Naive B cell (primary cell): Measurements from ENCODE around the gene PARS2. TPM values are rescaled to one million over a fixed set of nuclear protein-coding genes. Genes with fewer than 3 reads are reported as not detected.

Experiments
- ATAC-seq, 2 donors: fragments of 150-1000 bp; cut with Tn5 transposase; 2 replicates each; pipeline ENCODE4 v1.10.0; 2021; ENCODE audit warnings: low read depth in 2 of 2, mild to moderate bottlenecking in 2 of 2, moderate library complexity in 2 of 2
- DNase-seq: peaks from one replicate; pipeline ENCODE4 v3.0.0; 2022
- H3K27ac Mint-ChIP-seq, 6 donors: one replicate each; pipeline ENCODE4 v1.8.0; 2020 to 2022; ENCODE audit warnings: mild to moderate bottlenecking in 6 of 6, mixed read lengths in 6 of 6, moderate library complexity in 5 of 6, inconsistent platforms in 2 of 6
- H3K27me3 Mint-ChIP-seq, 3 donors: one replicate each; pipeline ENCODE4 v1.8.0; 2021 to 2022; ENCODE audit warnings: mixed read lengths in 3 of 3, mild to moderate bottlenecking in 1 of 3
- H3K36me3 Mint-ChIP-seq, 2 donors: one replicate each; pipeline ENCODE4 v1.8.0; 2020 to 2022; ENCODE audit warnings: mixed read lengths in 2 of 2, inconsistent platforms in 1 of 2, mild to moderate bottlenecking in 1 of 2
- H3K4me1 Mint-ChIP-seq, 3 donors: one replicate each; pipeline ENCODE4 v1.8.0; 2020 to 2022; ENCODE audit warnings: mixed read lengths in 3 of 3, inconsistent platforms in 1 of 3, mild to moderate bottlenecking in 1 of 3, moderate library complexity in 1 of 3
- H3K4me3 Mint-ChIP-seq, 8 donors: one replicate each; pipeline ENCODE4 v1.8.0; 2020 to 2022; ENCODE audit warnings: mild to moderate bottlenecking in 8 of 8, mixed read lengths in 8 of 8, moderate library complexity in 8 of 8, inconsistent platforms in 2 of 8
- H3K9me3 Mint-ChIP-seq, 7 donors: one replicate each; pipeline ENCODE4 v1.8.0; 2020 to 2022; ENCODE audit warnings: mixed read lengths in 7 of 7, mild to moderate bottlenecking in 5 of 7, inconsistent platforms in 2 of 7, moderate library complexity in 1 of 7
- polyA plus RNA-seq, 6 donors: library from polyadenylated mRNA; unstranded; fragments of 300-500 nt; fragmentation: Illumina TruSeq; gene quantifications; one replicate each; pipeline ENCODE4 v1.2.3, GENCODE V29; 2021; ENCODE audit warnings: low read depth in 6 of 6

PARS2 gene
- polyA plus RNA-seq, 6 donors from 2014 or later = 1.9 to 3.7 (median 3.3) TPM; not detected in 1

- peaks cover 0 to 4% (median 0%) of the 10 kb centered on the region in 3 donors for H3K27me3 Mint-ChIP-seq
- no peak overlapping the region for H3K4me3 Mint-ChIP-seq
- no peak for DNase-seq
- H3K36me3 Mint-ChIP-seq = no peaks in the 10 kb centered on the region
- H3K9me3 Mint-ChIP-seq = peaks cover 0 to 8% (median 2%) of the 10 kb centered on the region in 7 donors
- H3K27ac Mint-ChIP-seq = peak overlapping the region in 1 of 6 donors; percentile 45
- H3K4me1 Mint-ChIP-seq = peaks cover 15 to 17% (median 17%) of the 10 kb centered on the region in 3 donors
- no peak for ATAC-seq
Observed at GRCh38 chr1:54794451-54795355, 30.4 kb upstream of the PARS2 start.

- H3K27me3 Mint-ChIP-seq = peaks cover 0 to 6% (median 0%) of the 10 kb centered on the region in 3 donors
- H3K4me1 Mint-ChIP-seq = peaks cover under 1 to 6% (median 4%) of the 10 kb centered on the region in 3 donors
- H3K9me3 Mint-ChIP-seq = peaks cover 0 to 8% (median 2%) of the 10 kb centered on the region in 7 donors
- DNase-seq = no peak
- no peak overlapping the region for H3K27ac Mint-ChIP-seq
- no peak for ATAC-seq
- H3K4me3 Mint-ChIP-seq = no peak overlapping the region
- no peaks in the 10 kb centered on the region for H3K36me3 Mint-ChIP-seq
Observed at GRCh38 chr1:54792686-54793282, 28.5 kb upstream of the PARS2 start.

DNA sequence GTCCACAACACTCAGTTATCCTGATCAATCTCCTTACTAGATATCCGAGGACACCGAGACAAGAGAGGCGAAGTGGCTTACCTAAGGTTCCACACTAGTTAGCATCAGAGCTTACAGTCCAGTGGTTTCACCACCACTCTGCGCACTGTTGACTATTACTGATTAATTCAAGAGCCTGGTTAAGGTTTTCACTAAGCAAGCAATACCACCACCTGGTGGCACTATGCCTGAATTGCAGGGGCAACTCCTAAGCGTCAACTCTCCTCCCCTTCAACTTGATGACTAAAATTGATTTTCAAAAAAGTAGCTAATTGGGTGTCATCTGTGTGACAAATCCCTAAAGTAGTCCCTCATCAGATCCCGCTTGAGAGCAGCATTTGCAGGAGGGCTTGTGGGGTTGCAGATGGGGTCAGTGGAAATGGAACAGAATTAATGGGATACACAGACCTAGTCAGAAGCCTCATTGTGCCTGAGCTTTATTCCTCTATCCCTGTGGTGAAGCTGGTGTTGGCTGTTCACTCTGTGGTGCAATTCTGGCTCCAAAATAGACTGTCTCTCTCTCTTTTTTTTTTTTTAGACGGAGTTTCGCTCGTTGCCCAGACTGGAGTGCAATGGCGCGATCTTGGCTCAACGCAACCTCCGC lies 27.7 kb upstream of the PARS2 start:
- Mint-ChIP-seq H3K4me3 (no peak overlapping the region), H3K9me3 (peaks cover 0 to 8% (median 2%) of the 10 kb centered on the region in 7 donors), H3K27me3 (peaks cover 0 to 6% (median 0%) of the 10 kb centered on the region in 3 donors), H3K4me1 (peaks cover 0 to 7% (median 5%) of the 10 kb centered on the region in 3 donors), H3K27ac (no peak overlapping the region), H3K36me3 (peaks cover 0 to 7% of the 10 kb centered on the region in 2 donors)
- no peak for ATAC-seq
- no peak for DNase-seq

GRCh38 chr1:54788459-54788858 lies 24.1 kb upstream of the PARS2 start:
- H3K27ac Mint-ChIP-seq = no peak overlapping the region

GRCh38 chr1:54787604-54788003 lies 23.3 kb upstream of the PARS2 start:
- ATAC-seq (no peak), DNase-seq (no peak)
- Mint-ChIP-seq H3K4me1 (peaks cover 0 to 7% (median 5%) of the 10 kb centered on the region in 3 donors), H3K36me3 (peaks cover 11 to 27% of the 10 kb centered on the region in 2 donors), H3K4me3 (no peak overlapping the region), H3K27ac (no peak overlapping the region), H3K27me3 (peaks cover 0 to 6% (median 0%) of the 10 kb centered on the region in 3 donors), H3K9me3 (peaks cover 0 to 8% (median 2%) of the 10 kb centered on the region in 7 donors)

More at GRCh38 chr1:54788459-54788858, 24.1 kb upstream of the PARS2 start:
- Mint-ChIP-seq H3K9me3 (peaks cover 0 to 8% (median 2%) of the 10 kb centered on the region in 7 donors), H3K4me1 (peaks cover 0 to 7% (median 5%) of the 10 kb centered on the region in 3 donors), H3K36me3 (peaks cover 6 to 22% of the 10 kb centered on the region in 2 donors), H3K27me3 (peaks cover 0 to 6% (median 0%) of the 10 kb centered on the region in 3 donors), H3K4me3 (no peak overlapping the region)
- DNase-seq = no peak
- no peak for ATAC-seq

GRCh38 chr1:54786778-54787177 lies 22.5 kb upstream of the PARS2 start:
- peaks cover 0 to 8% (median 5%) of the 10 kb centered on the region in 3 donors for H3K4me1 Mint-ChIP-seq
- H3K4me3 Mint-ChIP-seq = no peak overlapping the region
- ATAC-seq (no peak), DNase-seq (no peak)
- H3K27ac Mint-ChIP-seq = no peak overlapping the region
- peaks cover 0 to 6% (median 0%) of the 10 kb centered on the region in 3 donors for H3K27me3 Mint-ChIP-seq
- H3K9me3 Mint-ChIP-seq = peaks cover 0 to 1% (median 0%) of the 10 kb centered on the region in 7 donors
- peaks cover 12 to 30% of the 10 kb centered on the region in 2 donors for H3K36me3 Mint-ChIP-seq

DNA sequence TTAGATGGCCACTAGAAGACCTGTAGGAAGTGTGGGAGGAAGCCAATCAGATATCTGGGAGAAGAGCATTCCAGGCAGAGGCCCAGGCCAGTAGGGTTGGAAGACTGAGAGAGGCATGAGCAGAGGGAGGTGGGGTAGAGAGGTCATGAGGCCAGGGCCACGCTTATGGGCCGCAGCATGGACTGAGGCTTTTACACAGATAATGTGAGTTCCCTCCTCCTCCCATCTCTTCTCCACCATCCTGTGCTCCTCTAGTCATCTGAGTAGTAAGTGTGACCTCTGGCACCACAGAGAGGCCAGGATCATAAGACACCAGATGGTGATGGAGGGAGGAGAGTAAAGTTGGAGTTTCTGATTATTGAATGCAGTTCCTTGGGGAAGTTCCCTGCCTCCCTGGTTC lies 19.7 kb upstream of the PARS2 start:
- Mint-ChIP-seq H3K36me3 (peaks cover 17 to 44% of the 10 kb centered on the region in 2 donors), H3K9me3 (no peaks in the 10 kb centered on the region), H3K4me1 (peaks cover 0 to 11% (median 5%) of the 10 kb centered on the region in 3 donors), H3K4me3 (no peak overlapping the region), H3K27me3 (no peaks in the 10 kb centered on the region), H3K27ac (peak overlapping the region in 2 of 6 donors; percentile 20 to 44)
- ATAC-seq (no peak), DNase-seq (no peak)

DNA sequence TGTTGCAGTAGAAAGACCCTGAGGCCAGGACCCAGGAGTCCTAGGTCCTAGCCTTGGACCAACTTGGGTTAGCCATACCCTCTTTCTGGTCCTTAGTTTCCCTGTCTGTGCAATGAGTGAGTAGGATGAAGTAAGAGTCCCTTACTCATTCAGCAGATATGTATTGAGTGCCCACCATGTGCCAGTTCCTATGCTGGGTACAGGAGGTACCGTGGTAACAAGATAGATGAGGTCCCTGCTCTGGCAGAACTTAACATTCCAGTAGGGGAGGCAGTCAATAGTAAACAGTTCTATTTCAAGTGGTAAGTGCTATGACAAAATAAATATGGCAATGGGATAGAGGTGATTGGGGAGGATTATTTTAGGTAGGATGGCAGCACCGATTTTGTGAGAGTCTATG lies 18.3 kb upstream of the PARS2 start:
- Mint-ChIP-seq H3K36me3 (peaks cover 17 to 54% of the 10 kb centered on the region in 2 donors), H3K27ac (no peak overlapping the region), H3K4me3 (no peak overlapping the region), H3K9me3 (no peaks in the 10 kb centered on the region), H3K4me1 (peaks cover 0 to 8% (median 0%) of the 10 kb centered on the region in 3 donors), H3K27me3 (no peaks in the 10 kb centered on the region)
- DNase-seq (no peak), ATAC-seq (no peak)

- Mint-ChIP-seq H3K9me3 (no peaks in the 10 kb centered on the region), H3K4me1 (peaks cover 0 to 4% (median 0%) of the 10 kb centered on the region in 3 donors), H3K4me3 (no peak overlapping the region), H3K27ac (no peak overlapping the region), H3K36me3 (peaks cover 17 to 49% of the 10 kb centered on the region in 2 donors), H3K27me3 (no peaks in the 10 kb centered on the region)
- ATAC-seq = no peak
- DNase-seq = no peak
Observed at GRCh38 chr1:54782156-54782555, 17.8 kb upstream of the PARS2 start.

GRCh38 chr1:54781023-54781723 lies 16.9 kb upstream of the PARS2 start:
- Mint-ChIP-seq H3K36me3 (peaks cover 13 to 40% of the 10 kb centered on the region in 2 donors), H3K4me1 (peaks cover 0 to 4% (median 0%) of the 10 kb centered on the region in 3 donors), H3K4me3 (no peak overlapping the region), H3K27me3 (no peaks in the 10 kb centered on the region), H3K27ac (no peak overlapping the region), H3K9me3 (no peaks in the 10 kb centered on the region)
- ATAC-seq = no peak
- DNase-seq = no peak

DNA sequence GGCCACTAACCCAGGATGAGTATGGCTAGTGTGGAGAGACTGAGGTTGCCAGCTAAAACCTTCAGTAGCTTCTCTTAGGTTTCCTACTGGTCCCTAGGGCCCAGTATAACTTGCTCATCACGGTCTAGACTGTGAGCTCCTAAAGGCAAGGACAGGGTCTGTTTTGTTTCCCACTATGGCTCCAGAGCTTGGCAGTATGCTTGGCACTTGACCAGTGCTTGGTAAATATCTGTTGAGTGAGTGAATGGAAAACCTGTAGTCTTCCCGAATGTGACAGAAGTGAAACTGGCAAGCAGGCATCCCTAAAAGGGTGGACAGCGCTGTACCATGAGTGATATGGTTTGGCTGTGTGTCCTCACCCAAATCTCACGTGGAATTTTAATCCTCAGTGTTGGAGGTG lies 13.1 kb upstream of the PARS2 start:
- Mint-ChIP-seq H3K4me1 (peaks cover 0 to 4% (median 0%) of the 10 kb centered on the region in 3 donors), H3K4me3 (no peak overlapping the region), H3K27ac (no peak overlapping the region), H3K9me3 (no peaks in the 10 kb centered on the region), H3K36me3 (peaks cover 4 to 28% of the 10 kb centered on the region in 2 donors), H3K27me3 (peaks cover 0 to 8% (median 0%) of the 10 kb centered on the region in 3 donors)
- ATAC-seq = no peak
- no peak for DNase-seq

GRCh38 chr1:54777011-54777410 lies 12.7 kb upstream of the PARS2 start:
- Mint-ChIP-seq H3K9me3 (no peaks in the 10 kb centered on the region), H3K4me1 (peaks cover 0 to 4% (median 0%) of the 10 kb centered on the region in 3 donors), H3K4me3 (no peak overlapping the region), H3K27me3 (peaks cover 0 to 8% (median 0%) of the 10 kb centered on the region in 3 donors), H3K36me3 (peaks cover 4 to 27% of the 10 kb centered on the region in 2 donors), H3K27ac (peak overlapping the region in 1 of 6 donors; percentile 26)
- DNase-seq (no peak), ATAC-seq (no peak)
